Activated CD4-positive, alpha-beta memory T cell treated with anti-CD3 and anti-CD28 coated beads for 36 hours (primary cell): ENCODE data around the gene TRAF3IP1. TPM values are rescaled to one million over a fixed set of nuclear protein-coding genes. Genes with fewer than 3 reads are reported as not detected.

ENCODE experiments used
- CTCF ChIA-PET: fragments of 350-600 bp; sonication (Branson Sonifier 250); formaldehyde crosslinking; loops from one replicate; lab custom pipeline; 2021; ENCODE audit warnings: antibody characterized with exemption, inconsistent platforms; lab: Charles Lee
- POLR2A ChIA-PET: fragments of 350-600 bp; sonication (Branson Sonifier 250); formaldehyde crosslinking; loops from one replicate; lab custom pipeline; 2021; ENCODE audit warnings: antibody characterized with exemption; lab: Charles Lee
- DNase-seq: peaks from one replicate; pipeline ENCODE4 v3.0.0-alpha.2; 2020
- H3K27ac Mint-ChIP-seq: one replicate; pipeline ENCODE4 v1.8.0; 2021; ENCODE audit warnings: mixed read lengths
- H3K27me3 Mint-ChIP-seq: one replicate; pipeline ENCODE4 v1.8.0; 2021; ENCODE audit warnings: mixed read lengths
- H3K36me3 Mint-ChIP-seq: one replicate; pipeline ENCODE4 v1.8.0; 2021; ENCODE audit warnings: mixed read lengths
- H3K4me1 Mint-ChIP-seq: one replicate; pipeline ENCODE4 v1.8.0; 2021; ENCODE audit warnings: low read depth, mixed read lengths
- H3K4me3 Mint-ChIP-seq: one replicate; pipeline ENCODE4 v1.8.0; 2021; ENCODE audit warnings: mild to moderate bottlenecking, mixed read lengths
- H3K9me3 Mint-ChIP-seq: one replicate; pipeline ENCODE4 v1.8.0; 2021; ENCODE audit warnings: mixed read lengths
- intact Hi-C: fragments of 100-400 bp; cut with micrococcal nuclease; formaldehyde crosslinking; loops from one replicate; pipeline ENCODE4 v1.15.1; 2023
- total RNA-seq, 2 experiments: library from RNA; stranded (reverse); gene quantifications; one replicate each; pipeline ENCODE4 v1.2.3, GENCODE V29; 2021

TRAF3IP1 gene
- total RNA-seq, 2 experiments from 2014 or later, result 8.0 to 9.3 TPM

GRCh38 chr2:238433300-238433915 lies 113.1 kb downstream of the TRAF3IP1 start:
- no peak overlapping the region for H3K27ac Mint-ChIP-seq
- peaks cover 33% of the 10 kb centered on the region for H3K4me1 Mint-ChIP-seq
- H3K27me3 Mint-ChIP-seq, result no peaks in the 10 kb centered on the region
- ChIA-PET CTCF (no interaction called here), POLR2A (no interaction called here)
- no peak for DNase-seq
- H3K36me3 Mint-ChIP-seq, result peaks cover 53% of the 10 kb centered on the region
- intact Hi-C loops, result no loop called here
- H3K4me3 Mint-ChIP-seq, result no peak overlapping the region
- H3K9me3 Mint-ChIP-seq, result peaks cover 6% of the 10 kb centered on the region

- no peak for DNase-seq
- H3K9me3 Mint-ChIP-seq, result peaks cover 6% of the 10 kb centered on the region
- H3K27me3 Mint-ChIP-seq, result no peaks in the 10 kb centered on the region
- peaks cover 35% of the 10 kb centered on the region for H3K4me1 Mint-ChIP-seq
- intact Hi-C loops, result no loop called here
- ChIA-PET CTCF (no interaction called here), POLR2A (no interaction called here)
- no peak overlapping the region for H3K4me3 Mint-ChIP-seq
- H3K36me3 Mint-ChIP-seq, result peaks cover 50% of the 10 kb centered on the region
- H3K27ac Mint-ChIP-seq, result no peak overlapping the region
These were observed 113.9 kb downstream of the TRAF3IP1 start for GRCh38 chr2:238433941-238434845.

GRCh38 chr2:238434846-238435751 lies 114.8 kb downstream of the TRAF3IP1 start:
- H3K4me3 Mint-ChIP-seq, result no peak overlapping the region
- H3K27me3 Mint-ChIP-seq, result no peaks in the 10 kb centered on the region
- H3K36me3 Mint-ChIP-seq, result peaks cover 45% of the 10 kb centered on the region
- no peak overlapping the region for H3K27ac Mint-ChIP-seq
- peaks cover 4% of the 10 kb centered on the region for H3K9me3 Mint-ChIP-seq
- no peak for DNase-seq
- intact Hi-C loops, result no loop called here
- peaks cover 41% of the 10 kb centered on the region for H3K4me1 Mint-ChIP-seq
- CTCF ChIA-PET, result interaction anchor here (0.9 kb wide), 1 partner anchor 1587 kb away, joined by 3 read pairs; no protein-coding TSS in a partner anchor
- POLR2A ChIA-PET, result no interaction called here

- peaks cover 44% of the 10 kb centered on the region for H3K36me3 Mint-ChIP-seq
- no peak overlapping the region for H3K27ac Mint-ChIP-seq
- CTCF ChIA-PET, result interaction anchor here (0.9 kb wide), 1 partner anchor 1586 kb away, joined by 3 read pairs; no protein-coding TSS in a partner anchor
These were observed 115.4 kb downstream of the TRAF3IP1 start for GRCh38 chr2:238435752-238436096.

GRCh38 chr2:238438856-238439849 lies 118.8 kb downstream of the TRAF3IP1 start:
- CTCF ChIA-PET, result interaction anchor here (1.2 to 1.5 kb wide), 2 partner anchors 22 to 68 kb away, joined by 3 to 5 read pairs; no protein-coding TSS in a partner anchor
- Mint-ChIP-seq H3K27ac (peak overlapping the region; percentile 53), H3K36me3 (peaks cover 55% of the 10 kb centered on the region), H3K4me1 (peaks cover 47% of the 10 kb centered on the region), H3K27me3 (no peaks in the 10 kb centered on the region), H3K9me3 (no peaks in the 10 kb centered on the region), H3K4me3 (peak overlapping the region; percentile 56)
- peak; percentile 89 for DNase-seq
- POLR2A ChIA-PET, result interaction anchor here (2.0 to 2.5 kb wide), 2 partner anchors 11 to 151 kb away, joined by 8 to 13 read pairs; partner anchors contain the start of gene PER2
- intact Hi-C loops, result loop anchor here (1.0 kb wide), 2 partner anchors 13 to 151 kb away; partner anchors contain the start of genes ASB1 and PER2

More at GRCh38 chr2:238435752-238436096, 115.4 kb downstream of the TRAF3IP1 start:
- no peak for DNase-seq
- intact Hi-C loops, result no loop called here
- Mint-ChIP-seq H3K4me3 (no peak overlapping the region), H3K4me1 (peaks cover 41% of the 10 kb centered on the region), H3K9me3 (no peaks in the 10 kb centered on the region), H3K27me3 (no peaks in the 10 kb centered on the region)
- POLR2A ChIA-PET, result no interaction called here

GRCh38 chr2:238439917-238440316 lies 119.6 kb downstream of the TRAF3IP1 start:
- intact Hi-C loops, result loop anchor here (1.0 kb wide), 2 partner anchors 14 to 152 kb away; partner anchors contain the start of genes ASB1 and PER2
- H3K4me1 Mint-ChIP-seq, result peaks cover 47% of the 10 kb centered on the region
- H3K36me3 Mint-ChIP-seq, result peaks cover 55% of the 10 kb centered on the region
- no peaks in the 10 kb centered on the region for H3K9me3 Mint-ChIP-seq
- DNase-seq, result no peak
- CTCF ChIA-PET, result interaction anchor here (1.2 kb wide), 1 partner anchor 21 kb away, joined by 5 read pairs; no protein-coding TSS in a partner anchor
- H3K4me3 Mint-ChIP-seq, result peak overlapping the region; percentile 56
- peak overlapping the region; percentile 53 for H3K27ac Mint-ChIP-seq
- POLR2A ChIA-PET, result interaction anchor here (2.0 to 2.5 kb wide), 2 partner anchors 12 to 152 kb away, joined by 8 to 13 read pairs; partner anchors contain the start of gene PER2
- no peaks in the 10 kb centered on the region for H3K27me3 Mint-ChIP-seq

GRCh38 chr2:238440331-238440730 lies 120.0 kb downstream of the TRAF3IP1 start:
- H3K27ac Mint-ChIP-seq, result peak overlapping the region; percentile 76

GRCh38 chr2:238440767-238441166 lies 120.4 kb downstream of the TRAF3IP1 start:
- intact Hi-C loops, result no loop called here
- H3K4me3 Mint-ChIP-seq, result no peak overlapping the region
- no peak for DNase-seq
- ChIA-PET CTCF (interaction anchor here (1.0 kb wide), 1 partner anchor 72 kb away, joined by 3 read pairs; no protein-coding TSS in a partner anchor), POLR2A (interaction anchor here (2.0 to 2.5 kb wide), 2 partner anchors 13 to 152 kb away, joined by 8 to 13 read pairs; partner anchors contain the start of gene PER2)
- no peaks in the 10 kb centered on the region for H3K9me3 Mint-ChIP-seq
- no peak overlapping the region for H3K27ac Mint-ChIP-seq
- peaks cover 60% of the 10 kb centered on the region for H3K36me3 Mint-ChIP-seq
- peaks cover 47% of the 10 kb centered on the region for H3K4me1 Mint-ChIP-seq
- no peaks in the 10 kb centered on the region for H3K27me3 Mint-ChIP-seq

More at GRCh38 chr2:238440331-238440730, 120.0 kb downstream of the TRAF3IP1 start:
- intact Hi-C loops, result no loop called here
- Mint-ChIP-seq H3K4me3 (peak overlapping the region; percentile 56), H3K9me3 (no peaks in the 10 kb centered on the region), H3K36me3 (peaks cover 58% of the 10 kb centered on the region), H3K4me1 (peaks cover 47% of the 10 kb centered on the region), H3K27me3 (no peaks in the 10 kb centered on the region)
- ChIA-PET POLR2A (interaction anchor here (2.0 to 2.5 kb wide), 2 partner anchors 12 to 152 kb away, joined by 8 to 13 read pairs; partner anchors contain the start of gene PER2), CTCF (interaction anchor here (1.0 to 1.2 kb wide), 2 partner anchors 21 to 71 kb away, joined by 3 to 5 read pairs; no protein-coding TSS in a partner anchor)
- no peak for DNase-seq

- Mint-ChIP-seq H3K36me3 (peaks cover 62% of the 10 kb centered on the region), H3K4me1 (peaks cover 45% of the 10 kb centered on the region), H3K4me3 (no peak overlapping the region), H3K27me3 (no peaks in the 10 kb centered on the region), H3K27ac (no peak overlapping the region), H3K9me3 (no peaks in the 10 kb centered on the region)
- no peak for DNase-seq
- CTCF ChIA-PET, result interaction anchor here (1.0 kb wide), 1 partner anchor 72 kb away, joined by 3 read pairs; no protein-coding TSS in a partner anchor
- POLR2A ChIA-PET, result interaction anchor here (2.5 kb wide), 1 partner anchor 14 kb away, joined by 13 read pairs; no protein-coding TSS in a partner anchor
- intact Hi-C loops, result no loop called here
These were observed 121.2 kb downstream of the TRAF3IP1 start for GRCh38 chr2:238441262-238442114.
